HG02884 (cell line): ENCODE measurements around the gene GOLGA6C.
"Not testable (repeated sequence)": the region's sequence is repeated elsewhere in the genome, so short reads cannot be mapped to it uniquely, and the experiment has no call there.

ENCODE experiments used
- ATAC-seq: cut with Tn5 transposase; IDR thresholded peaks from one replicate; pipeline ENCODE4 v1.9.1; 2021; ENCODE audit warnings: mild to moderate bottlenecking, moderate library complexity; ENCODE audit not compliant: unreplicated experiment

The GOLGA6C gene

DNA sequence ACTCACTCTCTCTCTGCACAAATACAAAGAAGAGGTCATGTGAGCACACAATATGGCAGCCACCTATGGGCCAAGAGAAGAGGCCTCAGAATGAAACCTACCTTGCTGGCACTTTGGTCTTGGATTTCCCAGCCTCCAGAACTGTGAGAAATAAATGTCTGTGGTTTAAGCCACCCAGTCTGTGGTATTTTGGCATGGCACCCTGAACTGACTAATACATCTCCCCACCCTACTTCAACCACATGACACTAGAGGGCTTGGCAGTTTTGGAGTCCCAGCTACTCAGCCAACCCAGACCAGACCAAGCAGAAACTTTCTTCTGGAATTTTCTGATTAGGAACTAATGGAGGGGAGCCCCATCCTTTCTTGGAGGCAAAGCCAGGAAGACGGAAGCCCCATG lies 54.4 kb downstream of the GOLGA6C start:
- not testable (repeated sequence) for ATAC-seq

GRCh38 chr15:75313116-75313845 lies 55.1 kb downstream of the GOLGA6C start:
- ATAC-seq, result no peak

DNA sequence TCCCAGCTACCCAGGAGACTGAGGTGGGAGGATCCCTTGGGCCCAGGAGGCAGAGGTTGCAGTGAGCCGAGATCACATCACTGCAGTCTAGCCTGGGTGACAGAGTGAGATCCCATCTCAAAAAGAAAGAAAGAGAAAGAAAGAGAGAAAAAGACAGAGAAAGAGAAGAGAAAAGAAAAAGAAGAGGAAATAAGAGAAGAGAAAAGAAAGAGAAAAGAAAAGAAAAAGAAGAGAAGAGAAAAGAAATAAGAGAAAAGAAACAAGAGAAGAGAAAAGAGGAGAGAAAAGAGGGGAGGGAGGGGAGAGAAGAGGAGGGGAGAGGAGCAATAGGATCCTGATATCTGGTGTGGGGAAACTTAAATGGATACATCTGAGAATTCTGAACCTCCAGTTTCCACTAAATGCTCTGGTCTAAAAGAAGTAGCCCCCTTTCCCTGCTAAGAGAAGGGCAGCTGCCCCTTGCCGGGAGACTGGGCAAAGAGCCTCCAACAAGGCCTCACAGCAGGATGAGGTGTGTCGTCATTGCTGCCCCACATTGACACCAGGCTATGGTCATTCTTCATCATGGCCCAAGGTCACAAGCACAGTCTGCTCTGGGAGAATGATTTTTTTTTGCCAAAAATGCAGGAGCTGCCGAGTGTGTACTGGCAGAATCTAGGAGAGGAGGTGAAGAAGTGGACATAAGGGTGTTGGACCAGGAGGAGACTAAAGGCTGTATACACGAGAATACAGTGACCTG lies 56.6 kb downstream of the GOLGA6C start:
- ATAC-seq, result no peak

DNA sequence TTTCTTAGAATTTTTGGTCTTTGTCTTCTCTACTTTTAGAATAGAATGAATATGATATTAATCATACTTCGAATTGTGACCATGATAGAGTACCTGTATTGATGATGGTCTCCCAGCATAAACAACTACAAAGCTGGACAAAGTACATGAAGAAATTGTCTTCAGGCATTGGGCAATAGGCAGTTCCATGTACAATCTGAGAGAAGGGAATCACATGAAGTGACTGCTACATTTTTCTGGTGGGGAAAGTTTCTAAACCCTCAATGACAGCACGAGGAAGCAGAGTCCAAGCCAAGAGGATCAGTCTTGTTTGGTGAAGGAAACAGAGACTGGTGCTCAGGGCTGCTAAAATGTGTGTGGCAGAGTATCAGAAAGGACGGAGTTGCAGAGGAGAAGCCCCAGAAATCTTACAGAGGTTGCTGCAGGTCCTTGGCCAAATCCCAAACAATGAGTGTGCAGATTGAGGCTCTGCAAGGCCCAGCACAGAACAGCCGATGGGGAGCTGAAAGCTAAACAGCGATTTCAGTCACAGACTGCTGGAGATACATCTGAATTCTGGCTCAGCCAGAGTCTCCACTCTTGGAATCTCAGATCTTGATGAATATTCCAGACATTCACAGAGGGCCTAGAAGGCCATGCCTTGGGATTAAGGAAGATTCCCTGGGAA lies 61.2 kb downstream of the GOLGA6C start:
- not testable (repeated sequence) for ATAC-seq
